HCT116 (cell line): ENCODE results near the gene NRIP2. TPM values are rescaled to one million over a fixed set of nuclear protein-coding genes. Genes with fewer than 3 reads are reported as not detected.

Experiments used
- ATAC-seq: fragments of 200-7000 bp; cut with Tn5 transposase; 2 replicates; pipeline ENCODE4 v1.9.1; 2020; ENCODE audit warnings: mild to moderate bottlenecking, moderate library complexity
- BruUV-seq: library from RNA; stranded (reverse); fragments of 400-500 nt; replicated peaks from 2 replicates; lab custom pipeline; 2021; lab: Mats Ljungman, UMichigan
- CTCF ChIA-PET: fragments of 300-600 bp; sonication (Branson Sonifier 250); formaldehyde crosslinking; loops from one replicate; lab custom pipeline; 2021; ENCODE audit warnings: antibody characterized with exemption; lab: Charles Lee
- POLR2A ChIA-PET: fragments of 300-600, 350-600 bp; sonication (Branson Sonifier 250); formaldehyde crosslinking; loops from one replicate; lab custom pipeline; 2021; ENCODE audit warnings: antibody characterized with exemption; lab: Charles Lee
- RAD21 ChIA-PET, 2 experiments: fragments of 300-600 bp; sonication (Branson Sonifier 250); formaldehyde crosslinking; loops; one replicate each; lab custom pipeline; 2023; ENCODE audit warnings: low total read pairs in 2 of 2; ENCODE audit not compliant: uncharacterized antibody in 2 of 2, unreplicated experiment in 2 of 2, low non-redundant PET in 1 of 2; lab: Charles Lee
- DNase-seq: peaks from one replicate; pipeline ENCODE4 v3.0.0-alpha.2; 2010; ENCODE audit warnings: low read depth, low spot score
- H2AFZ ChIP-seq: fragments of 200-600 bp; shearing (Covaris generic), sonication (generic); 2 replicates; pipeline ENCODE4 v1.6.1; 2017; ENCODE audit warnings: low read depth, mixed run types, mixed read lengths, antibody characterized with exemption, low read length; ENCODE audit not compliant: poor library complexity, severe bottlenecking
- H3K27ac ChIP-seq: 2 replicates; pipeline ENCODE4 v1.5.1; 2012; ENCODE audit warnings: low read depth, low read length
- H3K27me3 ChIP-seq: fragments of 200-600 bp; sonication (generic); 2 replicates; pipeline ENCODE4 v1.6.1; 2016; ENCODE audit warnings: mixed run types, low read length, mixed read lengths; ENCODE audit not compliant: insufficient read depth
- H3K36me3 ChIP-seq, 2 experiments: fragments of 200-500 bp in 1 of 2; fragments of 200-600 bp in 1 of 2; sonication (Bioruptor generic) in 1 of 2; sonication (generic) in 1 of 2; 2 replicates each; pipeline versions ENCODE4 v1.5.1 to v1.6.1; 2014 to 2016; ENCODE audit warnings: low read length in 2 of 2, inconsistent platforms in 1 of 2, mixed read lengths in 1 of 2, mixed run types in 1 of 2; ENCODE audit not compliant: insufficient read depth in 2 of 2, control insufficient read depth in 1 of 2
- H3K4me1 ChIP-seq, 2 experiments: fragments of 200-600 bp in 1 of 2; sonication (generic) in 1 of 2; 2 replicates each; pipeline versions ENCODE4 v1.5.1 to v1.6.1; 2012 to 2017; ENCODE audit warnings: low read length in 2 of 2, inconsistent platforms in 1 of 2, mild to moderate bottlenecking in 1 of 2, mixed read lengths in 1 of 2, mixed run types in 1 of 2, moderate library complexity in 1 of 2; ENCODE audit not compliant: insufficient read depth in 2 of 2, control insufficient read depth in 1 of 2
- H3K4me2 ChIP-seq: fragments of 200-600 bp; sonication (generic); 2 replicates; pipeline ENCODE4 v1.6.1; 2017; ENCODE audit warnings: mixed run types, low read length, mixed read lengths
- H3K4me3 ChIP-seq, 2 experiments: fragments of 200-600 bp in 1 of 2; sonication (generic) in 1 of 2; replicated peaks in 1 of 2; 2 replicates each; pipeline ENCODE4 v1.5.1; 2011 to 2016; ENCODE audit warnings: low read length in 2 of 2, control low read depth in 1 of 2, low read depth in 1 of 2, mild to moderate bottlenecking in 1 of 2, mixed read lengths in 1 of 2, mixed run types in 1 of 2
- H3K79me2 ChIP-seq: fragments of 200-600 bp; sonication (generic); 2 replicates; pipeline ENCODE4 v1.6.1; 2017; ENCODE audit warnings: mild to moderate bottlenecking, mixed run types, low read length, moderate library complexity, mixed read lengths; ENCODE audit not compliant: insufficient read depth
- H3K9ac ChIP-seq: fragments of 200-600 bp; sonication (generic); 2 replicates; pipeline ENCODE4 v1.6.1; 2016; ENCODE audit warnings: low read length, mixed read lengths
- H3K9me2 ChIP-seq: fragments of 200-600 bp; sonication (generic), shearing (Covaris generic); 2 replicates; pipeline ENCODE4 v1.6.1; 2017; ENCODE audit warnings: mixed run types, mild to moderate bottlenecking, moderate library complexity; ENCODE audit not compliant: insufficient read depth
- H3K9me3 ChIP-seq, 2 experiments: fragments of 200-500 bp in 1 of 2; fragments of 200-600 bp in 1 of 2; sonication (Bioruptor generic) in 1 of 2; sonication (generic) in 1 of 2; 2 replicates each; pipeline ENCODE4 v1.6.1; 2014 to 2017; ENCODE audit warnings: low read length in 2 of 2, mixed read lengths in 2 of 2, inconsistent platforms in 1 of 2, low read depth in 1 of 2, mild to moderate bottlenecking in 1 of 2, mixed run types in 1 of 2, moderate library complexity in 1 of 2; ENCODE audit not compliant: control insufficient read depth in 1 of 2, insufficient read depth in 1 of 2
- H4K20me1 ChIP-seq: fragments of 200-600 bp; sonication (generic), shearing (Covaris generic); 2 replicates; pipeline ENCODE4 v1.6.1; 2017; ENCODE audit warnings: mixed run types, mild to moderate bottlenecking, moderate library complexity; ENCODE audit not compliant: insufficient read depth
- EGR1 ChIP-seq: IDR thresholded peaks from 2 replicates; pipeline ENCODE4 v1.6.1; 2012; ENCODE audit warnings: low read depth
- EZH2phosphoT487 ChIP-seq: fragments of 200-600 bp; IDR thresholded peaks from 2 replicates; pipeline ENCODE4 v1.6.1; 2018; ENCODE audit warnings: antibody characterized with exemption, borderline replicate concordance
- JUND ChIP-seq: IDR thresholded peaks from 2 replicates; pipeline ENCODE4 v1.6.1; 2012
- REST ChIP-seq: IDR thresholded peaks from 2 replicates; pipeline ENCODE4 v1.6.1; 2012; ENCODE audit warnings: low read depth
- SRF ChIP-seq: IDR thresholded peaks from 2 replicates; pipeline ENCODE4 v1.6.1; 2012; ENCODE audit warnings: low read depth
- ZBTB33 ChIP-seq: IDR thresholded peaks from 2 replicates; pipeline ENCODE4 v1.6.1; 2011; ENCODE audit warnings: mild to moderate bottlenecking, low read length, moderate library complexity; ENCODE audit not compliant: insufficient replicate concordance; ENCODE audit errors: extremely low read depth
- ZFX ChIP-seq: fragments of 450-650 bp; IDR thresholded peaks from 2 replicates; pipeline ENCODE4 v1.6.1; 2017
- ZNF274 ChIP-seq: fragments of 200-500 bp; sonication (Bioruptor generic); IDR thresholded peaks from 2 replicates; pipeline ENCODE4 v1.6.1; 2014; ENCODE audit warnings: mild to moderate bottlenecking, low read depth, low read length, inconsistent platforms
- intact Hi-C: fragments of 100-400 bp; cut with micrococcal nuclease; formaldehyde crosslinking; loops from 2 replicates; pipeline ENCODE4 v1.10.0; 2022
- total RNA-seq: library from RNA; stranded (reverse); gene quantifications from one replicate; pipeline ENCODE4 v1.2.1, GENCODE V29; 2021; ENCODE audit not compliant: unreplicated experiment

The NRIP2 gene
- total RNA-seq, 1 experiment from 2014 or later, result not detected

- DNase-seq, result no peak
- no peak overlapping the region for H3K9ac ChIP-seq
- H2AFZ ChIP-seq, result no peak overlapping the region
- no peak for TF ChIP-seq ZFX
- no peak for TF ChIP-seq REST
- no peak for TF ChIP-seq JUND
- no peak for TF ChIP-seq ZBTB33
- TF ChIP-seq ZNF274, result no peak
- TF ChIP-seq EZH2phosphoT487, result no peak
- no peak for TF ChIP-seq EGR1
- TF ChIP-seq SRF, result no peak
- TF ChIP-seq, all 23 proteins: peak for 0
- ATAC-seq, result no peak
- ChIA-PET CTCF (no interaction called here), RAD21 (no interaction called here), POLR2A (interaction anchor here (1.1 kb wide), 1 partner anchor 11 kb away, joined by 4 read pairs; the partner anchor contains the start of gene TULP3)
- H3K36me3 ChIP-seq, result no peaks in the 10 kb centered on the region
- no peaks in the 10 kb centered on the region for H3K27me3 ChIP-seq
- H3K9me3 ChIP-seq, result no peaks in the 10 kb centered on the region
- BruUV-seq, result no TSS peak
- no peaks in the 10 kb centered on the region for H4K20me1 ChIP-seq
- H3K9me2 ChIP-seq, result no peaks in the 10 kb centered on the region
- H3K4me1 ChIP-seq, result peaks cover 6 to 20% of the 10 kb centered on the region in 2 experiments; a peak in 3 of 4 replicates
- intact Hi-C loops, result no loop called here
- no peak overlapping the region for H3K27ac ChIP-seq
- no peak overlapping the region for H3K4me2 ChIP-seq
- H3K4me3 ChIP-seq, result no peak overlapping the region
- peaks cover 74% of the 10 kb centered on the region for H3K79me2 ChIP-seq
These were observed 45.0 kb upstream of the NRIP2 start for GRCh38 chr12:2879853-2880252.
